CD4-positive, alpha-beta T cell treated with Interleukin-6 for 4 hours (primary cell): Measurements from ENCODE around the gene EXOC6B.

ENCODE experiments used
- DNase-seq: peaks from one replicate; pipeline ENCODE4 v3.0.0-alpha.2; 2020; ENCODE audit warnings: mixed read lengths

EXOC6B gene

GRCh38 chr2:72129681-72130340 is 696.0 kb downstream of the EXOC6B start:
- DNase-seq: no peak

DNA sequence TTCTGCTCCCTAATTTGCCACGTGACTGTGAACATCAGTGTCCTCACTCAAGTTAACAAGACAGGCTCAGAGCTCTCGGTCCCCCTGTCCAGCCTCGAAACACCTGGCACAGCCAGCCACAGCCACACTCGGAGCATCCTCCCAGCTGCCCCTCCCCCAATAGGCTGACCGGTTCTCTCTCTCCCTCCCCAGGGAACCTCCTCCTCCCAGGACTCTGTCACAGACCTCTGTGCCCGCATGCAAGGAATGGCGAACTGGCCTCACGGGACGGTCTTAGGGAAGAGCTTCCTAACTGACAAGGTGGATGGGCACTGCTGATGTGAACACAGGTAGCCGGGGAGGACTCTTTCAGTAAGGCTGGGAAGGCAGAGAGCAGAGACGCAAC is 697.0 kb downstream of the EXOC6B start:
- no peak for DNase-seq

GRCh38 chr2:72128059-72128842 is 697.6 kb downstream of the EXOC6B start:
- no peak for DNase-seq

GRCh38 chr2:72127401-72128058 is 698.3 kb downstream of the EXOC6B start:
- DNase-seq: no peak

DNA sequence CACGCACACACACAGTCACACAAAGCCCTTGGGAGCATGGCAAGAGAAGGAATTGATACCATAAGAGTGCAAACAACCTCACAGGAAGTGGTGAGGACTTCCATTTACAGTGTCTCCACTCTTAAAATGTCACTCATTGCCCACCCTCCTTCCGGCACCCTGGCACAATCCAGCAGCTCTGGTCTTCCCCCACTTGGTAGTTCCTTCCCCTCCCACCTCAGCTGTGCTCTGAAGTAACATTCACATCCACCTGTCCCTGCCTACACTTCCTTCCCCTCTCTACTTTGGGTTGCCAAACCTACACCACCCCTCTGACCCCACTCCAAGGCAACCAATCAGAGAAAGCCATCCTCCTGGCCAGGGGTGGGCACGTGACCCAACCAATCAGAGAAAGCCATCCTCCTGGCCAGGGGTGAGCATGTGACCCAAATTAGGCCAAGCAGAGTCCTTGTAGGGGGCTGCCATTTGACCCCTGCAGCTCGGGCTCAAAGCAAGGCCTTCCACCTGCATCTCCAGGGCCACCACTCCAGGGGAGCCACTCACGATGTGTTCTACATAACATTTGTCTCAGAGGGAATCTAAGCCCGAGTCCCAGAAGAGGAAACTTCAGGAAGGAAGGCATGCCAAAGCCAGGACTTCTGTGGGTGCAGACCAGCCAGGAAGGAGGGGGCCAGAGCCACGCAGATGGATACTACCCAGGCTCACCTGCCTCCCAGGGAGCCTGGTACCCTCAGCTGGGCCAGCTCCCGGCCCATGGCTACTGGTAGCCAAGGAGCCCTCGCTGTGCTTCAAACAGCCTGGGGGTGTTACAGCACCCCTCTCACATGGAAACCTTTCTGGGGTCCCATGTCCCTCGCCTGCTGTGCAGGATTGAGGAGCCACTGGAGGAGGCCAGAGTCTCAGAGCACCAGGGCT is 699.4 kb downstream of the EXOC6B start:
- no peak for DNase-seq
